ENCODE results near the gene PARP6.

Gene PARP6

DNA sequence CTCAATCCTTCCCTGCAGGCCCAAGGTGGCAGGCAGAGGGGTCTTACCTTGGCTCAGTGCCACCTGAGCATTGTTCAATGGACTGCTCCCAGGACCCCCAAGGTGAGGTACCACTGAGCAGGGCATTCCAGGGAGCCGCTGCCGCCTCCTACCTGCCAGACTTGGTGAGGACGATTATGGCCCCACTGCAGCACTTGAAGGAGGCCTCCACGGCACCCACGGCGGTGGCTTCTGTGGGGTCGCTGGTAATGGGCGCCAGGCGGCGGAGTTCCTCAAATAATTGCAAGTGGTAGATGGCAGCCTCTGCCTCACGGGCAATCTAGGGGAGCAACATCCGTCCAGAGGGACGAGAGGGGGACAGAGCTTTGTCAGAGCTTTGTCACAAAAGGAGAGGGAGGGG lies 70.1 kb downstream of the PARP6 start:
- no peak overlapping the region for H3K4me3 ChIP-seq (ENCODE audit: low read depth, low read length)
- TF ChIP-seq, protein P1, sequence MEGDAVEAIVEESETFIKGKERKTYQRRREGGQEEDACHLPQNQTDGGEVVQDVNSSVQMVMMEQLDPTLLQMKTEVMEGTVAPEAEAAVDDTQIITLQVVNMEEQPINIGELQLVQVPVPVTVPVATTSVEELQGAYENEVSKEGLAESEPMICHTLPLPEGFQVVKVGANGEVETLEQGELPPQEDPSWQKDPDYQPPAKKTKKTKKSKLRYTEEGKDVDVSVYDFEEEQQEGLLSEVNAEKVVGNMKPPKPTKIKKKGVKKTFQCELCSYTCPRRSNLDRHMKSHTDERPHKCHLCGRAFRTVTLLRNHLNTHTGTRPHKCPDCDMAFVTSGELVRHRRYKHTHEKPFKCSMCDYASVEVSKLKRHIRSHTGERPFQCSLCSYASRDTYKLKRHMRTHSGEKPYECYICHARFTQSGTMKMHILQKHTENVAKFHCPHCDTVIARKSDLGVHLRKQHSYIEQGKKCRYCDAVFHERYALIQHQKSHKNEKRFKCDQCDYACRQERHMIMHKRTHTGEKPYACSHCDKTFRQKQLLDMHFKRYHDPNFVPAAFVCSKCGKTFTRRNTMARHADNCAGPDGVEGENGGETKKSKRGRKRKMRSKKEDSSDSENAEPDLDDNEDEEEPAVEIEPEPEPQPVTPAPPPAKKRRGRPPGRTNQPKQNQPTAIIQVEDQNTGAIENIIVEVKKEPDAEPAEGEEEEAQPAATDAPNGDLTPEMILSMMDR (IDR thresholded peaks at IDR 0.05; ENCODE audit: low read depth, low read length, missing control alignments), result no peak
- DNase-seq (ENCODE audit: low read depth), result no peak

DNA sequence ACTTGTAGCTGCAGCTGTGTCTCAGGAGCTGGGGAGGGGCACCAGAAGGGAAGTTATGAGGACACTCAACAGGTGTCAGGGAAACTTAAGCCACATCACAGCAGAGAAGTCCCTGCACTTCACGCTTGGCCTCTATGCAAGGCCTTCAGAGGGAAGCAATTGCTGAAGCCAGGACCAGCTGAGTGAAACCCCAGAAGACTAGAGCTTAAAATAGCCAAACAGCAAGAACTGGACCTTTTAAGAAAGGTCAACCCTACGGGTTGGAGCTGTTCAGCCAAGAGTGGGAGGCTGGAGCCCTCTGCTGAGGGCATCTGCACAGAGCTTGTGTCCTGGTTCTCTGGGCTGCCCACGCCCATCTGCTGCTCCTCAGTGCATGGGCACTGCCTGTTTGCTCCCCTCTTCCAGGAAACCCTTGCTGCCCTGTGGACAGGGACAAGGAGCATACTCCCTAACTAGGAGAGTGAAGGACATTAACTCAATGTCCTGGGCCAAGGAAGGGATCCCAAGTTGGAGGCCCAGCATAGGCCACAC lies 70.9 kb downstream of the PARP6 start:
- TF ChIP-seq, protein P1 (IDR thresholded peaks at IDR 0.05; ENCODE audit: low read depth, low read length, missing control alignments), result no peak
- no peak for DNase-seq (ENCODE audit: low read depth)
- H3K4me3 ChIP-seq (ENCODE audit: low read depth, low read length), result no peak overlapping the region

DNA sequence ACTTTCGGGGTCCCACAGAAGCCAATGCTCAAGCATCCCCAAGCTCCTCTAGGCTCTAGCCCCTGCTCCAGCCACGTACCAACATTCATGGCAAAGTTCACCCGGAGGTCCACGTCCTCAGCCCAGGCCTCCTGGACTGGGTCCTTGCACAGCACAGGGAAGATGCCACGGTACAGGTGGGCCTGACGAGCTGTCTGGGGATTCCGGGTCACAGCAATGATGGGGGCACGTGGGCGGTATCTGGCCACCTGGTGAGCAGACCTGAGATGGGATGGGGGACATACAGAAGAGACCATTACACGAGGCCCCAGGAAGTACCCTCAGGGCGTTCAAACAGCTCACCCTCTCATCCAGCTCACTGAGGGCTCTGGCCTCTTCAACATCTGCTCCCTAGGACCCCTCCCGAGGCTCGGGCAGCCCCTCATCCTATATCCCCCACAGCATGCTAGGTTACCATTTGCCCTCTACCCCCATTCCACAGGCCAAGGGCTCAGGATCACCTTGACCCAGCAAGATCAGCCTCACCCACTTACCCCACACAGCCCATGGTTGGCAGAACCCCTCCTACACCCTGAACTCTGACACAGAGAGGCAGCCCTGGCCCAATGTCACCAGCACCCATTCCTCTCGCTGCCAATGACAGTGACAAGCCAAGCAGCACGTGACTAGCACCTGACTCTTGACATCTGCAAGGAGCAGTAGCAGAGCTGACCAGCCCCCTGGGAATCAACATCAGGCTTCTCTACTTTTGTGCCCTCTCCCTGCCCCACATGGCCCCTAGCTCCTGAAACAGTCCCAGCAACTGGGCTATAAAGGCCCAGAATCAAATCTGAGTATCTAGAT lies 71.7 kb downstream of the PARP6 start:
- H3K4me3 ChIP-seq (ENCODE audit: low read depth, low read length), result no peak overlapping the region
- TF ChIP-seq, protein P1 (IDR thresholded peaks at IDR 0.05; ENCODE audit: low read depth, low read length, missing control alignments), result no peak
- DNase-seq (ENCODE audit: low read depth), result no peak

DNA sequence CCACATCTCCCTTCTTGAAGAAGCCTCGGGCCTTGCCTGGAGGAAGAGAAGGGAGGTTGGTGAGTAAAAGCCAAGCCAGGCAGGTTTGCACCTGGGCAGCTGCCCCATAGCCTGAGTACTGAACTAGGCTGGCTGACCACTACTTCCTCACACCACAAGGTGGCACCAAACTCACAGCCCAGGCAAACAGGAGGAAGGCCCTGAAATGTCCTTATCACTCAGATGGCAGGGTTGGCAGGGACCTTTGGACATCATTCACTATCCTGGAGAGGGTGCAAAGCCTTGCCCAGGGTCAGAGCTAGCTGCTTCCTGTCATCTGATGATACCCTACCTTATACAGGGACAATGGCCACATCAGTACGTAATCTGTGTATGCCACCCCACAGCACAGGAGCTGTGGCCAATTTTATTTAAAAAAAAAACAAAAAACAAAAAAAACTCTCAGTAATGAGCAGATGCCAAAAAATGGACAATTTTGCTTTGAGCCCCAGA lies 72.6 kb downstream of the PARP6 start:
- TF ChIP-seq, protein P1 (IDR thresholded peaks at IDR 0.05; ENCODE audit: low read depth, low read length, missing control alignments), result peak; percentile 93
- H3K4me3 ChIP-seq (ENCODE audit: low read depth, low read length), result no peak overlapping the region
- DNase-seq (ENCODE audit: low read depth), result peak; percentile 41

DNA sequence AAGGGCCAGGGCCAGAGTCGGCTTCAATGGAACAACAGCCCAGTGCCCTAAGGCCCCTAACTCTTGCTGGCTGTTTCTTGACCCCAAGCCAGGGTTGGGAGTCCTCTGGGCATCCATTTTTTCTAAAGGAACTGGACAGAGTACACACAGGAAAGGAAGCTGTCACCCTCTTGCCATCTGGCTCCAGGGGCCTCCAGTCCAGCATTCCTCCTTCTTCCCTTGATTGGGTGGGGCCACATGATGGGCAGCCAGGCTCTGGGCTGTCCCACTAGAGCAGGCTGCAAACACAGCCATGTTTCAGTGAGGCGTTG lies 73.2 kb downstream of the PARP6 start:
- TF ChIP-seq, protein P1 (IDR thresholded peaks at IDR 0.05; ENCODE audit: low read depth, low read length, missing control alignments), result no peak
- no peak for DNase-seq (ENCODE audit: low read depth)
- no peak overlapping the region for H3K4me3 ChIP-seq (ENCODE audit: low read depth, low read length)

DNA sequence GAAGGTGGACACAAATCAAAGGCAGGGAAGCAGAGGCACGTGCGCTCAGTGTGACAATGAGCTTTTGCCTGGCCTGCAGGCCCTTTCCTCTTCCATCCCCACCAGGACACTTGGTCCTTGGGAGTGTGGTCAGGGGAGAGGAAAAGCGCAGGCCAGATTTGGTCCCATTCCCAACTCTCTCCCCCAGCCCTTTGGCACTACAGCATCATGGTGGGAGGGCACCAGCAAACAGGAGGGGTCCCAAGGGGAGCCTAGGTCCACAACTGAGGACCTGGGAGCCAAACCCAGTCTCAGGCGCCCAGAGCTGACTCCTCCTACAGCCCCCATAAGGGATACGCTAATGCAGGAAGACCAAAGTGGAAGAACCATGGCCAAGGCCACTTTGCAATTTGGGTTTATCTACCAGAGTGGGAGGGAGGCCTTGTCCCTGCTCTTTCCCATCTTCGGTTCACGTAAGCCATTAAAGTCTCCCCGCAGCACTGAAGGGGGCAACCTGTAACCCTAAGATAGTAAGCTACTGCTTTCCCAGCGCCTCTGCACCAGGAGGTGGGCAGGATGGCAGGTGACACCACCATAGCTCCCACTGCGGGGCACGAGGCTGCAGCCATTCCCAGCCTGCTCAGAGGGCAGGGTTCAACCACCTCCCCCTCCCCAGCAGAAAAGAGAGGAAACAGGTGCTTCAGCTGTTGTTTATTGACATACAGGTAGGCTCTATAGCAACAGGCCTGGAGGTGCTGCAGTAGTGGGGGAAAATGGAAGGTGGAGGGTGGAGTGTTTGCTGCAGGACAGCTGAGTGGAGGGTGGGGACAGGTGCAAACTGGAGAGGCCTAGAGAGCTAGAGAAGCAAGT lies 73.8 kb downstream of the PARP6 start:
- TF ChIP-seq, protein P1 (IDR thresholded peaks at IDR 0.05; ENCODE audit: low read depth, low read length, missing control alignments), result no peak
- DNase-seq (ENCODE audit: low read depth), result no peak
- no peak overlapping the region for H3K4me3 ChIP-seq (ENCODE audit: low read depth, low read length)
